ENCODE results near the gene PTGES. TPM values are rescaled to one million over a fixed set of nuclear protein-coding genes. Genes with fewer than 3 reads are reported as not detected.
A peak's percentile ranks its signal among the peaks of the same experiment; 100 is the strongest.
"Not testable (repeated sequence)": the region's sequence is repeated elsewhere in the genome, so short reads cannot be mapped to it uniquely, and the experiment has no call there.

PTGES gene
- total and polyA plus RNA-seq, 2 experiments from 2014 or later, result 2.8 to 3.6 TPM

DNA sequence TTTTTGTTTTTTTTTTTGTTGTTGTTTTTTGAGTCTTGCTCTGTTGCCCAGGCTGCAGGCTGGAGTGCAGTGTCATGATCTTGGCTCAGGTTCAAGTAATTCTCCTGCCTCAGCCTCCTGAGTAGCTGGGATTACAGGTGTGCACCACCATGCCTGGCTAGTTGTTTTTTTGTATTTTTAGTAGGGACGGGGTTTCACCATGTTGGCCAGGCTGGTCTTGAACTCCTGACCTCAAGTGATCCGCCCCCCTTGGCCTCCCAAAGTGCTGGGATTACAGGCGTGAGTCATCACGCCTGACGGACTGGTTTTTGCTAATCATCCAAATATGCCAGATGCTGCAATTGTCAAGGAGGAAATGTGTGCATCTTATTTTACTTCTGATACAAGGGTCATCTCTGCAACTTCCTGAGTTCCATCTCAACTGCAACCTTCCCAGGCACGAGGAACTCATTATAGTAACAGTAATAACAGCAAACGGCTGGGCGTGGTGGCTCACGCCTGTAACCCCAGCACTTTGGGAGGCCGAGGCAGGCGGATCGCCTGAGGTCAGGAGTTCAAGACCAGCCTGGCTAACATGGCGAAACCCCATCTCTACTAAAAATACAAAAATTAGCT is 9.6 kb upstream of the PTGES start:
- peak overlapping the region; percentile 76 for H2AFZ ChIP-seq
- not testable (repeated sequence) for H3K4me3 Mint-ChIP-seq; H3K27me3 ChIP-seq (ENCODE audit: insufficient read depth); H3K4me2 ChIP-seq; DNase-seq (ENCODE audit: low spot score); H3K36me3 ChIP-seq (ENCODE audit: insufficient read depth); H3K27ac ChIP-seq (ENCODE audit: low read depth); H3K4me1 ChIP-seq (ENCODE audit: insufficient read depth); H4K20me1 ChIP-seq (replicated peaks; ENCODE audit: insufficient read depth); H3K9me3 Mint-ChIP-seq; H3K27me3 Mint-ChIP-seq (ENCODE audit: insufficient read depth, low read depth, poor library complexity); H3K9me2 ChIP-seq (ENCODE audit: insufficient read depth); H3F3A ChIP-seq (replicated peaks; ENCODE audit: low read depth); H3K79me2 ChIP-seq (replicated peaks; ENCODE audit: insufficient read depth); H3K27ac Mint-ChIP-seq; H3K4me3 ChIP-seq; H3K36me3 Mint-ChIP-seq (ENCODE audit: low read depth); H3K4me1 Mint-ChIP-seq; ATAC-seq

DNA sequence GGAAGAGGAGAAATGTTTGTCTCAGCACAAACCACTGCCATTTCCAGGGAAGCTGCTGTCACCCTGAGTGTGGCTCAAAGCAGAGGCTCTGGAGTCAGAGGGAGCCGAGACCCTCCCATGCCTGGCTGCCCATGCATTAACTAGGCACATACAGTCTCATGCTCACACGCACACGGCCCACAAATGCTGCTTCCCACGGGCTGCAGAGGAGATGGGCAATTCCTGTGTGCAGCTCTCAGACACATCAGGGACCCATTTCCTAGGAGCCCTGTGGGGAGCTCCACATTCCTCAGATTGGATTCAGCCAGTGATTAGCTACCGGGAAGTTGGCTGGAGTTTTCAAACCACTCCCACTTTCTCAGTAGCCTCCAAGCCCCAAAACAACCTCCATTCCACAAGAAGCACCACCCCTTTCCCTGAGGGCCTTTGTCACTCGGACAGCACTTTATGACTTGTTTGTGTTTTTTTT is 9.1 kb upstream of the PTGES start:
- H3K79me2 ChIP-seq (replicated peaks; ENCODE audit: insufficient read depth), result no peaks in the 10 kb centered on the region
- no peak overlapping the region for H3K4me2 ChIP-seq
- H3K4me3 Mint-ChIP-seq, result no peak overlapping the region
- TF ChIP-seq JUNB (IDR thresholded peaks at IDR 0.05; ENCODE audit: unreplicated experiment), result no peak
- TF ChIP-seq, protein P1, sequence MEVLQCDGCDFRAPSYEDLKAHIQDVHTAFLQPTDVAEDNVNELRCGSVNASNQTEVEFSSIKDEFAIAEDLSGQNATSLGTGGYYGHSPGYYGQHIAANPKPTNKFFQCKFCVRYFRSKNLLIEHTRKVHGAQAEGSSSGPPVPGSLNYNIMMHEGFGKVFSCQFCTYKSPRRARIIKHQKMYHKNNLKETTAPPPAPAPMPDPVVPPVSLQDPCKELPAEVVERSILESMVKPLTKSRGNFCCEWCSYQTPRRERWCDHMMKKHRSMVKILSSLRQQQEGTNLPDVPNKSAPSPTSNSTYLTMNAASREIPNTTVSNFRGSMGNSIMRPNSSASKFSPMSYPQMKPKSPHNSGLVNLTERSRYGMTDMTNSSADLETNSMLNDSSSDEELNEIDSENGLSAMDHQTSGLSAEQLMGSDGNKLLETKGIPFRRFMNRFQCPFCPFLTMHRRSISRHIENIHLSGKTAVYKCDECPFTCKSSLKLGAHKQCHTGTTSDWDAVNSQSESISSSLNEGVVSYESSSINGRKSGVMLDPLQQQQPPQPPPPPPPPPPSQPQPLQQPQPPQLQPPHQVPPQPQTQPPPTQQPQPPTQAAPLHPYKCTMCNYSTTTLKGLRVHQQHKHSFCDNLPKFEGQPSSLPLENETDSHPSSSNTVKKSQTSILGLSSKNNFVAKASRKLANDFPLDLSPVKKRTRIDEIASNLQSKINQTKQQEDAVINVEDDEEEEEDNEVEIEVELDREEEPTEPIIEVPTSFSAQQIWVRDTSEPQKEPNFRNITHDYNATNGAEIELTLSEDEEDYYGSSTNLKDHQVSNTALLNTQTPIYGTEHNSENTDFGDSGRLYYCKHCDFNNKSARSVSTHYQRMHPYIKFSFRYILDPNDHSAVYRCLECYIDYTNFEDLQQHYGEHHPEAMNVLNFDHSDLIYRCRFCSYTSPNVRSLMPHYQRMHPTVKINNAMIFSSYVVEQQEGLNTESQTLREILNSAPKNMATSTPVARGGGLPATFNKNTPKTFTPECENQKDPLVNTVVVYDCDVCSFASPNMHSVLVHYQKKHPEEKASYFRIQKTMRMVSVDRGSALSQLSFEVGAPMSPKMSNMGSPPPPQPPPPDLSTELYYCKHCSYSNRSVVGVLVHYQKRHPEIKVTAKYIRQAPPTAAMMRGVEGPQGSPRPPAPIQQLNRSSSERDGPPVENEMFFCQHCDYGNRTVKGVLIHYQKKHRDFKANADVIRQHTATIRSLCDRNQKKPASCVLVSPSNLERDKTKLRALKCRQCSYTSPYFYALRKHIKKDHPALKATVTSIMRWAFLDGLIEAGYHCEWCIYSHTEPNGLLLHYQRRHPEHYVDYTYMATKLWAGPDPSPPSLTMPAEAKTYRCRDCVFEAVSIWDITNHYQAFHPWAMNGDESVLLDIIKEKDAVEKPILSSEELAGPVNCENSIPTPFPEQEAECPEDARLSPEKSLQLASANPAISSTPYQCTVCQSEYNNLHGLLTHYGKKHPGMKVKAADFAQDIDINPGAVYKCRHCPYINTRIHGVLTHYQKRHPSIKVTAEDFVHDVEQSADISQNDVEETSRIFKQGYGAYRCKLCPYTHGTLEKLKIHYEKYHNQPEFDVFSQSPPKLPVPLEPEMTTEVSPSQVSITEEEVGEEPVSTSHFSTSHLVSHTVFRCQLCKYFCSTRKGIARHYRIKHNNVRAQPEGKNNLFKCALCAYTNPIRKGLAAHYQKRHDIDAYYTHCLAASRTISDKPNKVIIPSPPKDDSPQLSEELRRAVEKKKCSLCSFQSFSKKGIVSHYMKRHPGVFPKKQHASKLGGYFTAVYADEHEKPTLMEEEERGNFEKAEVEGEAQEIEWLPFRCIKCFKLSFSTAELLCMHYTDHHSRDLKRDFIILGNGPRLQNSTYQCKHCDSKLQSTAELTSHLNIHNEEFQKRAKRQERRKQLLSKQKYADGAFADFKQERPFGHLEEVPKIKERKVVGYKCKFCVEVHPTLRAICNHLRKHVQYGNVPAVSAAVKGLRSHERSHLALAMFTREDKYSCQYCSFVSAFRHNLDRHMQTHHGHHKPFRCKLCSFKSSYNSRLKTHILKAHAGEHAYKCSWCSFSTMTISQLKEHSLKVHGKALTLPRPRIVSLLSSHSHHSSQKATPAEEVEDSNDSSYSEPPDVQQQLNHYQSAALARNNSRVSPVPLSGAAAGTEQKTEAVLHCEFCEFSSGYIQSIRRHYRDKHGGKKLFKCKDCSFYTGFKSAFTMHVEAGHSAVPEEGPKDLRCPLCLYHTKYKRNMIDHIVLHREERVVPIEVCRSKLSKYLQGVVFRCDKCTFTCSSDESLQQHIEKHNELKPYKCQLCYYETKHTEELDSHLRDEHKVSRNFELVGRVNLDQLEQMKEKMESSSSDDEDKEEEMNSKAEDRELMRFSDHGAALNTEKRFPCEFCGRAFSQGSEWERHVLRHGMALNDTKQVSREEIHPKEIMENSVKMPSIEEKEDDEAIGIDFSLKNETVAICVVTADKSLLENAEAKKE (CRISPR knock-in tag; IDR thresholded peaks at IDR 0.05), result no peak
- TF ChIP-seq CREB1 (CRISPR knock-in tag; IDR thresholded peaks at IDR 0.05; ENCODE audit: low read depth), result no peak
- TF ChIP-seq EZH2phosphoT487 (IDR thresholded peaks at IDR 0.05; ENCODE audit: unreplicated experiment), result no peak
- no peak for TF ChIP-seq ZNF331 (CRISPR knock-in tag; IDR thresholded peaks at IDR 0.05; ENCODE audit: low read depth)
- TF ChIP-seq ZNF114 (CRISPR knock-in tag; IDR thresholded peaks at IDR 0.05), result no peak
- no peak for TF ChIP-seq EZH2 (IDR thresholded peaks at IDR 0.05; ENCODE audit: low read depth, unreplicated experiment)
- TF ChIP-seq, protein P2, sequence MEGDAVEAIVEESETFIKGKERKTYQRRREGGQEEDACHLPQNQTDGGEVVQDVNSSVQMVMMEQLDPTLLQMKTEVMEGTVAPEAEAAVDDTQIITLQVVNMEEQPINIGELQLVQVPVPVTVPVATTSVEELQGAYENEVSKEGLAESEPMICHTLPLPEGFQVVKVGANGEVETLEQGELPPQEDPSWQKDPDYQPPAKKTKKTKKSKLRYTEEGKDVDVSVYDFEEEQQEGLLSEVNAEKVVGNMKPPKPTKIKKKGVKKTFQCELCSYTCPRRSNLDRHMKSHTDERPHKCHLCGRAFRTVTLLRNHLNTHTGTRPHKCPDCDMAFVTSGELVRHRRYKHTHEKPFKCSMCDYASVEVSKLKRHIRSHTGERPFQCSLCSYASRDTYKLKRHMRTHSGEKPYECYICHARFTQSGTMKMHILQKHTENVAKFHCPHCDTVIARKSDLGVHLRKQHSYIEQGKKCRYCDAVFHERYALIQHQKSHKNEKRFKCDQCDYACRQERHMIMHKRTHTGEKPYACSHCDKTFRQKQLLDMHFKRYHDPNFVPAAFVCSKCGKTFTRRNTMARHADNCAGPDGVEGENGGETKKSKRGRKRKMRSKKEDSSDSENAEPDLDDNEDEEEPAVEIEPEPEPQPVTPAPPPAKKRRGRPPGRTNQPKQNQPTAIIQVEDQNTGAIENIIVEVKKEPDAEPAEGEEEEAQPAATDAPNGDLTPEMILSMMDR (conservative IDR thresholded peaks at IDR 0.05; ENCODE audit: low read depth in 2 of 2), result no peak
- TF ChIP-seq, protein P3, sequence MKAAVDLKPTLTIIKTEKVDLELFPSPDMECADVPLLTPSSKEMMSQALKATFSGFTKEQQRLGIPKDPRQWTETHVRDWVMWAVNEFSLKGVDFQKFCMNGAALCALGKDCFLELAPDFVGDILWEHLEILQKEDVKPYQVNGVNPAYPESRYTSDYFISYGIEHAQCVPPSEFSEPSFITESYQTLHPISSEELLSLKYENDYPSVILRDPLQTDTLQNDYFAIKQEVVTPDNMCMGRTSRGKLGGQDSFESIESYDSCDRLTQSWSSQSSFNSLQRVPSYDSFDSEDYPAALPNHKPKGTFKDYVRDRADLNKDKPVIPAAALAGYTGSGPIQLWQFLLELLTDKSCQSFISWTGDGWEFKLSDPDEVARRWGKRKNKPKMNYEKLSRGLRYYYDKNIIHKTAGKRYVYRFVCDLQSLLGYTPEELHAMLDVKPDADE (IDR thresholded peaks at IDR 0.05), result no peak

More for the DNA sequence above, 9.1 kb upstream of the PTGES start:
- Mint-ChIP-seq H3K27me3 (ENCODE audit: insufficient read depth, low read depth, poor library complexity) (peaks cover 5% of the 10 kb centered on the region), H3K9me3 (no peaks in the 10 kb centered on the region), H3K4me1 (peaks cover 6% of the 10 kb centered on the region; the same call in 2 of the 3 replicates), H3K36me3 (ENCODE audit: low read depth) (no peaks in the 10 kb centered on the region), H3K27ac (peak overlapping the region; percentile 59; the same call in 1 of the 2 replicates)
- Histone ChIP-seq H4K20me1 (replicated peaks; ENCODE audit: insufficient read depth) (no peaks in the 10 kb centered on the region), H3K4me1 (ENCODE audit: insufficient read depth) (no peaks in the 10 kb centered on the region), H3K9me2 (ENCODE audit: insufficient read depth) (no peaks in the 10 kb centered on the region), H2AFZ (peak overlapping the region; percentile 76), H3K4me3 (no peak overlapping the region), H3K27ac (ENCODE audit: low read depth) (no peak overlapping the region), H3K27me3 (ENCODE audit: insufficient read depth) (no peaks in the 10 kb centered on the region), H3F3A (replicated peaks; ENCODE audit: low read depth) (no peaks in the 10 kb centered on the region), H3K36me3 (ENCODE audit: insufficient read depth) (no peaks in the 10 kb centered on the region)
- peak; percentile 84 for ATAC-seq
- DNase-seq (ENCODE audit: low spot score), result peak; percentile 62

Data from GM23338 (cell line).